ENCODE measurements around the gene UNC80. TPM values are rescaled to one million over a fixed set of nuclear protein-coding genes. Genes with fewer than 3 reads are reported as not detected.
A peak's percentile ranks its signal among the peaks of the same experiment; 100 is the strongest.

Gene UNC80
- polyA plus RNA-seq, 3 donors: under 0.01 TPM; not detected in 2

DNA sequence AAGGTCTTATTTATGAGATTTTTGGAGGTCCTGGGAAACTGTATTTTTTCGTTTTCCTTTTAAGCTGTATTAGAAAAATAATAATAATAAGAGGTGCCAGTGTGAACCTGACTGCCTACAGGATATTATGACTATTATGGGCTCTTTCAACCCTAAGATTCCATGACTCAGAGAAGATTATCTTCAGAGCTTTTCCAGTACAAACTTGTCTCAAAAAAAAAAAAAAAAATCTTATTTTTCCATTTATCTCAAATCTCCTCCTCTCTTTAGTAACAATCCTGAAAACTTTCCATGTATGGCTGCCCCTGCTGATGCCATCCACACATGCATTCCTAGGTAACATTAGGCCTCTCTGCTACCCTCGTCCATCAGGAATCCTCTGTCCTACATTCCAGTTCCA is 194.1 kb downstream of the UNC80 start:
- Histone ChIP-seq H3K36me3 (replicated peaks in 1 of 2; ENCODE audit: control insufficient read depth in 1 of 2, insufficient read depth in 2 of 2, low read length in 2 of 2) (no peaks in the 10 kb centered on the region), H3K4me3 (replicated peaks in 1 of 3; ENCODE audit: low read depth in 2 of 3, low read length in 3 of 3) (no peak overlapping the region), H3K9me3 (replicated peaks in 1 of 2; ENCODE audit: control insufficient read depth in 1 of 2, insufficient read depth in 1 of 2, low read length in 2 of 2) (no peaks in the 10 kb centered on the region), H3K79me2 (ENCODE audit: insufficient read depth, low read length) (no peaks in the 10 kb centered on the region), H3K27ac (ENCODE audit: low read depth in 1 of 2, low read length in 2 of 2) (no peak overlapping the region), H3K27me3 (ENCODE audit: control insufficient read depth in 2 of 2, insufficient read depth in 2 of 2, low read length in 2 of 2) (no peaks in the 10 kb centered on the region), H3K4me1 (ENCODE audit: control insufficient read depth in 1 of 2, insufficient read depth in 2 of 2, low read length in 2 of 2) (no peaks in the 10 kb centered on the region), H3K4me2 (replicated peaks; ENCODE audit: extremely low read depth, low read length, poor library complexity, severe bottlenecking) (no peak overlapping the region), H3K9ac (ENCODE audit: insufficient read depth, low read length, poor library complexity, severe bottlenecking) (no peak overlapping the region), H4K20me1 (ENCODE audit: insufficient read depth, low read length) (no peaks in the 10 kb centered on the region), H2AFZ (ENCODE audit: insufficient read depth, low read depth, low read length, poor library complexity, severe bottlenecking) (no peak overlapping the region)
- Mint-ChIP-seq H3K36me3 (no peaks in the 10 kb centered on the region), H3K4me1 (no peaks in the 10 kb centered on the region), H3K27me3 (ENCODE audit: low read depth in 3 of 3) (peaks cover under 1 to 3% (median 3%) of the 10 kb centered on the region in 3 donors), H3K9me3 (no peaks in the 10 kb centered on the region), H3K4me3 (no peak overlapping the region), H3K27ac (no peak overlapping the region)
- WGBS (ENCODE audit: insufficient coverage): no CpG with 5 or more reads among the region's 2 CpGs
- DNase-seq: no peak
- TF ChIP-seq, protein P1, sequence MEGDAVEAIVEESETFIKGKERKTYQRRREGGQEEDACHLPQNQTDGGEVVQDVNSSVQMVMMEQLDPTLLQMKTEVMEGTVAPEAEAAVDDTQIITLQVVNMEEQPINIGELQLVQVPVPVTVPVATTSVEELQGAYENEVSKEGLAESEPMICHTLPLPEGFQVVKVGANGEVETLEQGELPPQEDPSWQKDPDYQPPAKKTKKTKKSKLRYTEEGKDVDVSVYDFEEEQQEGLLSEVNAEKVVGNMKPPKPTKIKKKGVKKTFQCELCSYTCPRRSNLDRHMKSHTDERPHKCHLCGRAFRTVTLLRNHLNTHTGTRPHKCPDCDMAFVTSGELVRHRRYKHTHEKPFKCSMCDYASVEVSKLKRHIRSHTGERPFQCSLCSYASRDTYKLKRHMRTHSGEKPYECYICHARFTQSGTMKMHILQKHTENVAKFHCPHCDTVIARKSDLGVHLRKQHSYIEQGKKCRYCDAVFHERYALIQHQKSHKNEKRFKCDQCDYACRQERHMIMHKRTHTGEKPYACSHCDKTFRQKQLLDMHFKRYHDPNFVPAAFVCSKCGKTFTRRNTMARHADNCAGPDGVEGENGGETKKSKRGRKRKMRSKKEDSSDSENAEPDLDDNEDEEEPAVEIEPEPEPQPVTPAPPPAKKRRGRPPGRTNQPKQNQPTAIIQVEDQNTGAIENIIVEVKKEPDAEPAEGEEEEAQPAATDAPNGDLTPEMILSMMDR (IDR thresholded peaks at IDR 0.05): no peak
- intact Hi-C loops (cut with micrococcal nuclease): no loop called here

DNA sequence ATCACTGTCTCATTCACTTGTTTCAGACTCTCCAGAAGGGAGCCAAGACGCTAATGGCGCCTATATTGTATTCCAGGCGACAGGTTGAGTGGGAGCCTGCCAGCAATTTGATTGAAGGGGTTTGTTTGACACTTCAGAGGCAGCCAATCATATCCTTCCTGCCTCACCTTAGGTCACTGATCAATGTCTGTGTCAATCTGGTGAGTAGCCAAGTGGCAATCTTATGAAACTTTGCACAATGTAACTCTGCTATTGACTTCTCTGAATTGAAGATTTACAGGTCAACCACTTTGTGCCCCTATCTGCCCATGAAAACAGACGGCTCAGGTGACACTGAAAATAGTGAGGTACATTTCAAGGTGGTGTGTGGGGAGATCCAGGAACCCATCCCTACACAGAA is 198.1 kb downstream of the UNC80 start:
- H3K4me3 ChIP-seq (replicated peaks in 1 of 3; ENCODE audit: low read depth in 2 of 3, low read length in 3 of 3): no peak overlapping the region
- H3K4me2 ChIP-seq (replicated peaks; ENCODE audit: extremely low read depth, low read length, poor library complexity, severe bottlenecking): no peak overlapping the region
- no peaks in the 10 kb centered on the region for H4K20me1 ChIP-seq (ENCODE audit: insufficient read depth, low read length)
- no peak overlapping the region for H3K4me3 Mint-ChIP-seq
- H3K9me3 ChIP-seq (replicated peaks in 1 of 2; ENCODE audit: control insufficient read depth in 1 of 2, insufficient read depth in 1 of 2, low read length in 2 of 2): no peaks in the 10 kb centered on the region
- intact Hi-C loops (cut with micrococcal nuclease): no loop called here
- no peaks in the 10 kb centered on the region for H3K36me3 Mint-ChIP-seq
- DNase-seq: no peak
- H3K36me3 ChIP-seq (replicated peaks in 1 of 2; ENCODE audit: control insufficient read depth in 1 of 2, insufficient read depth in 2 of 2, low read length in 2 of 2): no peaks in the 10 kb centered on the region
- peak overlapping the region in 1 of 7 donors; percentile 33 for H3K27ac Mint-ChIP-seq
- H3K9ac ChIP-seq (ENCODE audit: insufficient read depth, low read length, poor library complexity, severe bottlenecking): no peak overlapping the region
- WGBS (ENCODE audit: insufficient coverage): no CpG with 5 or more reads among the region's 4 CpGs
- no peaks in the 10 kb centered on the region for H3K4me1 Mint-ChIP-seq
- H3K27ac ChIP-seq (ENCODE audit: low read depth in 1 of 2, low read length in 2 of 2): no peak overlapping the region
- no peaks in the 10 kb centered on the region for H3K4me1 ChIP-seq (ENCODE audit: control insufficient read depth in 1 of 2, insufficient read depth in 2 of 2, low read length in 2 of 2)
- H2AFZ ChIP-seq (ENCODE audit: insufficient read depth, low read depth, low read length, poor library complexity, severe bottlenecking): no peak overlapping the region
- no peaks in the 10 kb centered on the region for H3K79me2 ChIP-seq (ENCODE audit: insufficient read depth, low read length)
- TF ChIP-seq, protein P1 (IDR thresholded peaks at IDR 0.05): no peak
- no peaks in the 10 kb centered on the region for H3K27me3 ChIP-seq (ENCODE audit: control insufficient read depth in 2 of 2, insufficient read depth in 2 of 2, low read length in 2 of 2)
- H3K27me3 Mint-ChIP-seq (ENCODE audit: low read depth in 3 of 3): peaks cover 5 to 6% (median 5%) of the 10 kb centered on the region in 3 donors
- no peaks in the 10 kb centered on the region for H3K9me3 Mint-ChIP-seq
